CMK (cell line): ENCODE measurements around the gene SHROOM2.

Source experiments
- DNase-seq: peaks from one replicate; pipeline ENCODE4 v3.0.0-alpha.2; 2010; ENCODE audit warnings: low read depth

Gene SHROOM2

DNA sequence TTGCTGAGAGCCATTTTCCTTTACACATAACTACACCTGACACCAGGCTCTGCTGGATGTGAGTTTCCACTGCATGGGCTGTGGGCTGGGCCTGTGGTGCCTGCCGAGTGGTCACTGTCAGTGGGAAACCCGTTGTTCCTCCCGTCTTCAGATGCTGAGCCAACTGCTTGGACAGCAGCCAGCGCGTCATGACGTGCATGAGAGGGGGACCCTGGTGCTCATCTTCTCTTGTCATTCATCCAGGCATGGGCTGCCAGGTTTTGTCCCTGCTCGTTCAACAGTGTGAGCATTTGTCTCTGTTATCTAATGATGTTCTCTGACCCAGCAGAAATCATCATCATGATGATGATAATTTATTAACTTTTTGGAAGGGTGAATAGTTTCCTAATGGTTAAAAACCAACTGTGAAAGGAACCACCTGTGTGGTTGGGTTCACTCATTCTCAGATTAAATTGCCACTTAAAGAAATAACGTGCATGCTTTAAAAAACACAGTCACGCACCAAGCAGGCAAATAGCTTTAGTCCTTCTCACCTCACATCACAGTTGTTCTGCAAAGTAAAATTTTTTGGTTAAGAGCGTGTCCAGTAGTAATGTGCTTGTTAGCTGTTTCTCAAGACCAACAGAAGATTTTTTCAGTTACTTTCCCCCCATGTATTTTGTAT is 161.0 kb downstream of the SHROOM2 start:
- no peak for DNase-seq

DNA sequence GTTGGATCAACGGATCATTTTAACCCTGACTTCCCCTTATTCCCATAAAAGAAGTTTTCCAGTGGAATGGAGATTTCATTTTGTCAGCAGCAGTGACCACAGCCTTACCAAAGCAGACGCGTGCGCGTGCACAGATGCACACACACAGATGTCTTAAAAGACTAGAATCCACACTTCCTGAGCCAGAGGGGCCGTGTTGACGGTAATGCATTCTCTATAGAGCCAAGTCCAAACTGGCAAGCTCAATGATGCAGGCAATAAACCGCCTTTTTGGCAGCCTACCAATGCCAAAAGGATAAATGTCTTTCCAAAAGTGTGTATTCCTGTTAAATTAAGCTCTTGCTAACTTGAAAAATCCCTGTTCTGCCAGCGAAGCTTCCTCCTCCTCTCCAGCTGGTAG is 162.2 kb downstream of the SHROOM2 start:
- DNase-seq: no peak

DNA sequence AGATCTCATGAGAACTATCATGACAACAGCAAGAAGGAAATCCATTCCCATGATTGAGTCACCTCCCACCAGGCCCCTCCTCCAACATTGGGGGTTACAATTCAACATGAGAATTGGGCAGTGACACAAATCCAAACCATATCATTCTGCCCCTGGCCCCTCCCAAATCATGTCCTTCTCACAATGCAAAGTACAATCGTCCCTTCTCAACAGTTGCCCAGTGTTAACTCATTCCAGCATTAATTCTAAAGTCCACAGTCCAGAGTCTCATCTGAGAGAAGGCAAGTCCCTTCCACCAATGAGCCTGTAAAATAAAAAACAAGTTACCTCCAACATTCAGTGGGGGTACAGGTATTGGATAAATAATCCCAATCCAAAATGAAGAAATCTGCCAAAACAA is 166.1 kb downstream of the SHROOM2 start:
- no peak for DNase-seq

DNA sequence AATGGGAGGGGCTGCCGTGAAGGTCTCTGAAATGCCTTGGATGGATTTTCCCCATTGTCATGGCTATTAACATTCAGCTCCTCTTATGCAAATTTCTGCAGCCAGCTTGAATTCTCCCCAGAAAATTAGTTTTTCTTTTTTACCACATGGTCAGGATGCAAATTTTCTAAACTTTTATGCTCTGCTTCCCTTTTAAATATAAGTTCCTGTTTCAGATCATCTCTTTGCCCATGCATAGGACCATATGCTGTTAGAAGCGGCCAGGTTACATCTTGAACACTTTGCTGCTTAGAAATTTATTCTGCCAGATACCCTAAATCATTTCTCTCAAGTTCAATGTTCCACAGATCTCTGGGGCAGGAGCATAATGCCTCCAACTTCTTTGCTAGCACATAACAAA is 167.2 kb downstream of the SHROOM2 start:
- DNase-seq: no peak

DNA sequence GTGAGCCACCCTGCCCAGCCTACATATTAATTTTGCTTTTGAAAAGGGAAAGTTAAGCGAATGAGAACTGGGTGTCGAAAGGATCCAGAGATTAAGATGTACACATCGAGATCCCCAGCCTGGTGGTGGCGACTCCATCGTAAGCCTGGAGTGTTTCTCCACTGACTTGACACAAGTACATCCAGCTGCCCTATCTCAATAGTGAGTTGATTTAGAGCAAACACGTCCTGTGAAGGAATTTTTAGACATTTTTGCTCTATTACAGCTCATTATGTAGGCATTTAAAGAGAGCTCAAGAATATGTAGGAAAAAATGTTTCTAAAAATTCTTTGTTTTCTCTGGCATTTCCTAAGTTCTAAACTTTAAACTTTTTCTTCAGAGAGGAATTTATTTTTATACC is 169.3 kb downstream of the SHROOM2 start:
- DNase-seq: no peak

DNA sequence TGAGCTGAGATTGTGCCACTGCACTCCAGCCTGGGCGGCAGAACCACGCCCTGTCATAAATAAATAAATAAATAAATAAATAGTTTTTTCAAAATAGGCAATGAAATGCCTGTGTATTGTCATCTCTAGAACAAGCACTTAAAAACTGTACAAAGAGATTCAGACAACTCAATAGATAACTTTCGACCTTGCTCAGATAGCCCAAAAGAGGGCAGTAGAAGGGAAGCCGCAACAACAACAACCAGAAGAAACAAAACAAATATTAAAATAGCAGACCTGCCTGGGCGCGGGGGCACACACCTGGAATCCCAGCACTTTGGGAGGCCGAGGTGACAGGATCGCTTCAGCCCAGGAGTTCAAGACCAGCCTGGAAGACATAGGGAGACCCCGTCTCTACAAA is 171.5 kb downstream of the SHROOM2 start:
- DNase-seq: no peak

DNA sequence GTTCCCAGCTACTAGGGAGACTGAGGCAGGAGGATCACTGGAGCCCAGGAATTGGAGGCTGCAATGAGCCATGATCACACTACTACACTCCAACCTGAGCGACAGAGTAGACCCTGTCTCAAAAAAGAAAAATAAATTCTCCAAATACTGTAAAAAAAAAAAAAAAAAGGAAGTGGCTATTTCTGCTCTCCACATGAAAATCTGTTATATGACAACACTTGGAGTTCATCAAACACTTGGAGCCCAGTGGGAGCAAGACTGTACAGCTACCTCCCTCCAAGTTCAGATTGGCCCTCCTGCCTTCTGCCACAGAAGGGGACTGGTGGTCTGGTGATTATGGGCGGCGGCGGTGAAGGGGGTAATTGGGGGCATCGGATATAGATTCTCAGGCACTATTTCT is 172.0 kb downstream of the SHROOM2 start:
- DNase-seq: no peak

DNA sequence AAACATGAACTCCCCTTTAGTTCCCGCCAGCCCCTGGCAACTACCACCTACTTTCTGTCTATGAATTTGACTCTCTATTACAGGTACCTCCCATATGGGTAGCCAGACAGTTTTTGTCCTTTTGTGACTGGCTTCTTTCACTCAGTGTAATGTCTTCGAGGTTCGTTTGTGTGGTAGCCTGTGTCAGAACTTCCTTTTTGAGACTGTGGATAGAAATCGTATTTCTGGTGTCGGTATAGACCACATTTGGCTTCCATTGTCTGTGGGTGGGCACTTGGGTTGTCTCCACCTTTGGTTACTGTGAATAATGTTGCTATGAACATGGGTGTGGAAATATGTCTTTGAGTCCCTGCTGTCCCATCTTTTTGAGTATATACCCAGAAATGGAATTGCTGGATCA is 175.5 kb downstream of the SHROOM2 start:
- DNase-seq: no peak

DNA sequence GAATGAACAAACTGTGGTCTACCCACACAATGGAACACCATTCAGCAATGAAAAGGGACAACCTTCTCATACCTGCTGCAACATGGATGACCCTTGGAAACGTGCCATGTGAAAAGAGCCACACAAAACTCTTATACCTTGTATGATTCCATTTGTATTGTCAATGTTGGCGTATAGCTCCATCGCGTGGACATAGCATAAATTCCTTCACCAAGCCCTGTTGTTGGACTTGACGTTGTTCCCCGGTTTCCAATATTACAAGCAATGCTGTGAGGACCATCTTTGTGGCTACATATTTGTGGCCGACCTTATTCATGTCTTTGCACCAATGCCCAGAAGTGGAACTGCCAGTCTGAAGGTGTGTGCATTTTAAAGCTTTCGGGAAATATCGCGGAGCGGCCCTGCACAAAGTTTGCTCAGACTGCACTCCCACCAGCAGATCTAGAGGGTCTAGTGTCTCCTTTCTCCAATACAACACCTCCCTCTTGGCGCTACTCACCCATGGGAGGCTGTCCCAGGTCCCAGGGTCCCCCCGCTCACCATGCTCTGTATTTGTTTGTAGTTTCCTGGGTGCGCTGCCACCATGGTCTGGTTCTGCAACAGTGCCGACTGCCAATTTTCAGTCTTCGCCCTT is 180.7 kb downstream of the SHROOM2 start, which contains the start of gene CLDN34:
Gene CLDN34, plus strand, starts transcription at position 584 of the 634 bp plus-strand sequence. Its CDS starts 0 bp downstream, at position 584.
- no peak for DNase-seq

DNA sequence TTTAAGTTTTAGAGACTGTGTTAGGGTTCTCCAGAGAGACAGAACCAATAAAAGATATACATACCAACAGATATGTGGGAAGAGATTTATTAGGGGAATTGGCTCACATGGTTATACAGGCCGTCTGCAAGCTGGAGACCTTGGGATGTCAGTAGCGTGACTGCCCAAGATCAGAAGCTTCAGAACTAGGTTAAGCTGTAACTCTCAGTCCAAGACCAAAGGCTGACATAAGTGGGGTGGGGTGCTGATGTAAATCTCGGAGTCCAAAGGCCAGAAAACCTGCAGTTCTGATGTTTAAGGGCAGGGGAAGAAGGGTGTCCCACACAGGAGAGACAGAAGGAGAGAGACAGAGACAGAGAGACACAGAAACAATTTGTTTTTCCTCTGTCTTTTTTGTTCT is 191.4 kb downstream of the SHROOM2 start:
- DNase-seq: no peak

DNA sequence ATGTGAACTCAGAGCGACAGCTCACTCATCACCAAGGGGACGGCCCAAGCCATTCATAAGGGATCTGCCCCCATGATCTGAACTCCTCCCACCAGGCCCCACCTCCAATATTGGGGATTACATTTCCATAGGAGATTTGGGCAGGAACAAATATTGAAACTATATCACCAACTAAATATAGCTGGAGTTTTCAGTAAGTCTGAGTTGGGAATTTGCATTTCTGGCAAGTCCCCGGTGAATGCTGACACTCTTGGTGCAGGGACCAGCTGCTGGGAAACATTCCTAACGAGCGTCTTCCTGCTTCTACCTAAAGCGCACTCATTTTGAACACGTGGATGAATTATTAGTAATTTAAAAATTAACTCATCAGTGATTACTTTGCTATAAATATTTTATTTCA is 194.2 kb downstream of the SHROOM2 start:
- DNase-seq: no peak

DNA sequence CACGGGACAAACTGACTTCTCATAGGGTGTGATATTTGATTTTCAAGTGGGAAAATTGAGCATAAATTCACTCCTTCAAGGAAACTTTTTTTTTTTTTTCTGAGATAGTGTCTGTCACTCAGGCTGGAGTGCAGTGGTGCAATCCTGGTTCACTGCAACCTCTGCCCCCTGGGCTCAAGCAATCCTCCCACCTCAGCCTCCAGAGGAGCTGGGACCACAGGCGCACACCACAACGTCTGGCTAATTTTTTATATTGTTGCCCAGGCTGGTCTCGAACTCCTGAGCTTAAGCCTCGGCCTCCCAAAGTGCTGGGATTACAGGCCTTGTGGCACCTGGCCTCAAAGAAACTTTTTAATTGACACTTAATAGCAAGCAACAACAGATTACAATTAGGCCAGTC is 194.7 kb downstream of the SHROOM2 start:
- no peak for DNase-seq

DNA sequence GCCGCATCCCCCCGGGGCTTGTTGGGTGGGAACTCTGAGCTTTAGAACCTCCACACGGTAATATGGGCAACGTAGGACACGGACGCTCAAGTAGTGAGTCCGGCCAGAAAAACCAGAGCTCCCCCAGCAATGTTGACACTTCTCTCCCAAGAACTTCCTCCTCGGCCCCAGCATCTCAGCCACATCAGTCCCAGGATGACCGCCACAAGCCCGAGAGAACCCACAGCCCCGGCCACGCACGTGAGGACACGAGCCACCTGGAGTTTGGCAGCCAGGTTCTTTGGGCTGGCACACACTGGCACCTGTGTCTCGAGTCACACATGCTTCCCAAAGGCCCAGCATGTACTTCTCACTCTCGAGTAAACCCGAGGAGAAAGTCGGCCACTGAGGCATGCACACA is 197.2 kb downstream of the SHROOM2 start:
- DNase-seq: no peak

DNA sequence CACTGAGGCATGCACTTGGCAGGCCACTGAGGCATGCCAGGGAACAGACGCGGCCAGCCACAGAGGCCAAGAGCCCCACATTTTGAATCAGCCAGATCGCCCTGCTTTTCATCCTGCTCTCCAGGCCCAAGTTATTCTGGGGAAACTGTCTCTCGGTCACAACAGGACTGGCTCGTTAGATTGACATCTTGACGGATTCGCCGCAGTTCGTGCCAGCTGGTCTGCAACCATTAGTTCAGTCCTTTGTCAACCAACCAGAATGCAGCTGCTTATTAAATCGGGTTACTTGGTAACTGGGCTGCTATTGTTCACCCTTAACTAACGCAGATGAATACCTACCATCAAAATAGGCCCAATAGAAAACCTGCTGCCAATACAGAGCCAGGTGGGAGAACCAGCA is 197.6 kb downstream of the SHROOM2 start:
- DNase-seq: no peak

DNA sequence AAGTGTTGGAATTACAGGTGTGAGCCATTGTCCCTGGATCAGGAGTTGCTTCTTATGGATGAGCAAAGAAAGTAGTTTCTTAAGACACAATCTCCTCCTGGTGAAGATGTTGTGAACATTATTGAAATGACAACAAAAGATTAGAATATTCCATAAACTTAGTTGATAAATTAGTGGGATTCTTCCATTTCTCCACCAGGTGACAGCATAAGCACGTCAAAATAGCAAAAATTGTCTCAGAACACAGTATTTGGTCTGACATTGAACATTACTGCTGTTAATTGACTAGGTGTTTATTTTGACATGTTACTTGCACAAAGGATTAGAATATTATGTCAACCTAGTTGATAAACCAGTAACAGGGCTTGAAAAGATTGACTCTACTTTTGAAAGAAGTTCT is 202.5 kb downstream of the SHROOM2 start:
- DNase-seq: no peak

DNA sequence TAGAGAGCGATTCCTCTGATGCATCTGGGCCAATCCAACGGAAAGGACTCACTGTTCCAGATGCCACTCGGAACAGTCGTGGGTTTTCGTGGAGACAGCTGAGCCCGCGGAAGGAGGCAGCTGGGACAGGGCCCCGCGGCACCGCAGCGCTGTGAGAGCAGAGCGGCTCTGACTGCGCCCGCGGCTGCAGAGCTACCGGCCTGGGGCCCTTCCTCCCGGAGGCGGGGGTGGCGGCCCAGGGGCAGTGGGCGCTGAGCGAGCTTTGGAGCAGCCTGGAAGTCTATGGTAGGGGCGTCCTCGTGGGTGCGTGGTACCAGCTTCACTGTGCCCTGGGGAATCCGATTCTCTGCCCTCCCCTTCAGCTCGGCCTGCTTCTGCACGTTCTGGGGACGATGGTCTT is 205.8 kb downstream of the SHROOM2 start:
- DNase-seq: no peak

DNA sequence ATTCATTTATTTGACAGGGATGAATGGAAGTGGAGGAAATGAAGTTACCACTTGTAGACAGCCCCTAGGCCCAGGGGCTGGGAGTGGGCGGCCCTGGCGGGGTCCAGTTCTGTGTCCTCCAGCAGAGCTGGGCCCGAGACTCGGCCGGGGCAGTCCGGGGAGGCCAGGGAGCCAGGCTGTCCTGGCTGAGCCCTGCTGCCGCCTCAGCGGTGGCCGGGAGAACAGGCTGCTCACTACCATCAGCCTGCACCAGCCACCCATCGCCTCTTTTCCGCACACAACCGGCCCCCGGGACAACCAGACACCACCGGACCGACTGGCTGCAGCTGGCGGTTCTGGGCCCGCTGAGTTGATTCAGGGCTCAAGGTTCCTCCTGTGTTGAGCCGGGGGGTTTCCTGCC is 206.5 kb downstream of the SHROOM2 start:
- DNase-seq: no peak

DNA sequence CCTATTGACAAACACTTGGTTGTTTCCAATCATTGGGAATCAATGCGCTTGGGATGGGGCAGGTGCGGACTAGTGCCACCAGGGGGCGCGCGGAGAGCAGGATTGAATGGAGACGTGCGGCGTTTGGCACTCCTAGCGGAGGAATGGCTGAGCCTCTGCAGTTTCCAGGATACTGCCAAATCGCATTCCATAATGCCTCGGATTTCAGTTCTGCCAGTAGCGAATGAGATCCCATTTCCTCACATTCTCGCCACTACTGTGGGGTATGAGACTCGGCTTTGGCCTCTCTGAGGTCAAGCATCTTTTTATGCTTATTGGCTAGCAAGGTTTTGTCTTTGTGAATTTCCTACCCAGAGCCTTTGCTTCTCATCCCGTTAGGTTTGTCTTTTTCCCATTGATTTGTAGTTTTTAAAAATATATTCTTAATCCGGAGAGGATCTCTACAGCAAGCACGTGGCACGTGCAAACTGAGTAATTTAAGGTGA is 209.7 kb downstream of the SHROOM2 start:
- peak; percentile 38 for DNase-seq

DNA sequence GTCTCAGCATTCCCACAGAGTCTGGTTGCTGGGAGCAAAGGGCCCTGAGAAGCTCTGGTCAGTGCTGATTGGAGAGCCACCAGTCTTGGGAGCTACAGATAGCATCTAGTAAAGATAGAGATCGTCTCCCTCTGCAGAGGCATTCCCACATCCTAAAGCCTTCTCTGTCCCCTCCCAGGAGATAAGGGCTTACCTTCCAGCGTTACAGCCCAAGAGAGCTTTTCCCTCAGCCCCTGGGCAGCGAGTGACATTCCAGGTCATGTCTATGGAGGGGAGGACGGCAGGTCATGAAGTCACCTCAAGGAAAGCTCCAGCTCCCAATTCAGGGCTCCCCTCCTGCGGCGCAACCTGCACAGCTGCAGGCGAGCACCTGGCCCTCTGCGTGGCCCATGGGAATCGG is 210.8 kb downstream of the SHROOM2 start:
- no peak for DNase-seq

DNA sequence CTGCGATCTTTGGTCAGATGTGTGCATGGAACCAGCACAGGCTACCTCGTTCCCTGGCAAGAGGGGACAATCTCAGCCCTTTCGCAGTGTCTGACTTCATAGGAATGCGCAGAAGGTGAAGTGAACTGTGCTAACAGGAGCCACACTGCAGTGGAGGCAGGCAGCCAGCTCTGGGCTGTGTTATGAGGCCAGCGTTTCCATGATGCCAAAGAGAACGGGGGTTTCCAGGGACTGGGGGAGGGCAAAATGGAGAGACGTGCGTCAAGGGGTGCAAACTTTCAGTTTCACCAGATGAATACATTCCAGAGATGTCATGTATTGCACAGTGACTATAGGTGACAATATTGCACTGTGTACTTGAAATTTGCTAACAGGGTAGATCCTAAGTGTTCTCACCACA is 211.3 kb downstream of the SHROOM2 start:
- no peak for DNase-seq
